ENCODE results near the gene LMOD1.

The LMOD1 gene

DNA sequence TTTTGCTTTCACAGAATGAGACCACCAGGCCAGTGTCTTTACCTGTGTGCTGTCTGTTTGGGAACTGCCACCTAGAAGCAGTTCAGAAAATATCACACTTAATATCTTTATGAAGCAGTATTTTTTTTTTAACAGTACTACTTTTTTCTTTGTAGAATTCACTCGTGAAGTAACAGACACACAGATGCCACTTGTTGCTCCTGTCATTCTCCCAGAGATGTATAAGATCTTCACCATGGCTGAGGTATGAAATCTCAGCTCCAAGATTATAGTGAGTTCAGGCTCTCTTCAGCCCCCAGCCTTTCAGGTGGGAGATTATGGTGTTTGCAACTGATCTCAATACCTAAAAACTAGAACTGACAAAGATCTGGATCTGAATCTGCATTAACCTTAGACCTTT is 94.4 kb downstream of the LMOD1 start:
- DNase-seq = no peak

DNA sequence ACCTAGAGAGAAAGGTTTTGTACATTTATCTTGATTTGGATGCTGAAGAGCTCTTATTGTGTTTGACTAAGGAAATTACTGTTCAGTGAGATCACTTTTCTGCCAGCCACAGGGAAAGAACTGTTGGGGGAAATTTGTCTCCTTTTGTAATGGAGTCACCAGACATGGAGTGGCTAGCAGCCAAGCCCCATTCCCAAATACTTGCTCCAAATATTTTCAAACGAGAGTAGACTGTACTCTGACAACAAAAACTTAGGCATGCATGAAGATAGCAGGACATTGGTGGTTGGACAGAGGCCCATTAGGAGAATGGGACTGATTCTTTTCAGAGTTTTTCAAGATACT is 96.3 kb downstream of the LMOD1 start:
- no peak for DNase-seq

DNA sequence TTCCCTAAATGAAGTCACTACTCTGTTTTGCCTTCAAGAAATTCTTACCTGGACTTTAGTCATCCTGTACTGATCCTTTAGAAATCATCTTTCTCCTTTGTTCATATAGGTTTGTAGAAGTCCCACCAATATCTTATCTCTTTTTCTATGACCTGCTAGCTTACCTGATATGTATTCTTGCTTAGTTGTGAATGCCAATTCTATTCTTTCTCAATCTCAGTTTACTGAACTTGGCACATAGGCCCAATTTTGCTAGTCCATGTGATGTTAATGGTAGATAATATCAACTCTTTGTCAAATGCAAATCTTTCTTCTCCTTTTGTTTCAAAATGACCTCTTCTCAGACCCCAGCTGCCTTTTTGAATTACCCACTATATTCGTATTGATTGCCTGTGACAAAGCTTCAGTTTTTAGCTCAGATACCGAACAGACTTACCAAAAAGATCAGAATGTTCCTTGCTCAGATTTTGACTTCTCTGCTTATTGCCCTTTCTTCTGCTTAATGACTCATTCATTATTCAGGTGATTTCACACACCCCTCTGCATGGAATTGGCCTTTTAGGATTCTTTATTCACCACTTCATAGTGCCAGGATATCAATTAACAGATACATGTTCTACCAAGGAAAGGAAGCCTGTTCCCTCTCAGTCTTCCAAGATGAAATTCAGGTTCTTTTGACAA is 96.8 kb downstream of the LMOD1 start:
- DNase-seq = no peak

DNA sequence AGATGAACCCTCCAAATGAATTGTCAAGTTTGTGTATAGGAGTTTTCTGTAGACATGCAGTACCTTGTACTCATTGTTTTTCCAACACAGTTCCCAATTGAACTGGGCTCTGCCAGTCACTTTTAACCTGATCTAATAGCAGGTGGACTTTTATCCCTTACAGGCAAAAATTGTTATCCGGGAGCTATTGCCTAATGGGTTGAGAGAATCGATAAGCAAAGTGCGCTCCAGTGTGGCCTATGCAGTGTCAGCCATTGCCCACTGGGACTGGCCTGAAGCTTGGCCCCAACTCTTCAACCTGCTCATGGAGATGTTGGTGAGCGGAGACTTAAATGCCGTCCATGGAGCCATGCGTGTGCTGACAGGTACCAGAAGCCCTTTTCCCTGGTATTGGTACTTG is 98.1 kb downstream of the LMOD1 start:
- no peak for DNase-seq

DNA sequence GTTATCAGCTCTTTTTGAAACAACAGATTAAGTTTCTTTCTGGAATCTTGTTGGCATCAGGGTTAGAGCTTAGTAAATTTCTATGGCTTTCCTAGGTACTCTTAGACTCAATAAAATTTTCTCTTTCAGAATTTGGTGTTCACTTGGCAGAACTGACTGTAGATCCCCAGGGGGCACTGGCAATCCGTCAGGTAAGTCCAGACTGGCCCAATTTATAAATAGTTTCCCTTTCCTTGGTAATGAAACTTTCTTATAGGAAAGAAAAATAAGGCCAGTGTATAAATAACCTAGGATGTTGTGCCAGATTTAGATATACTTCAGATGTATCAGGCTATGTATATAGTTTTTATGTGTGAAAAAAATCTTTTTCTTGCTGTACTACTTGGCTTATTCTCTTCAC is 99.2 kb downstream of the LMOD1 start:
- DNase-seq = no peak

Measured in T-helper 9 cell (primary cell).